Type B pancreatic cell (in vitro differentiated cells): ENCODE results near the gene MICAL3. TPM values are rescaled to one million over a fixed set of nuclear protein-coding genes. Genes with fewer than 3 reads are reported as not detected.
A peak's percentile ranks its signal among the peaks of the same experiment; 100 is the strongest.
"Not testable (repeated sequence)": the region's sequence is repeated elsewhere in the genome, so short reads cannot be mapped to it uniquely, and the experiment has no call there.

Experiments
- DNase-seq: peaks from one replicate; pipeline ENCODE4 v3.0.0; 2021; ENCODE audit warnings: mixed read lengths; ENCODE audit not compliant: unreplicated experiment; ENCODE audit errors: extremely low spot score
- H3K27ac Mint-ChIP-seq: 2 replicates; pipeline ENCODE4 v1.8.0; 2021; ENCODE audit warnings: mild to moderate bottlenecking, mixed read lengths
- H3K27me3 Mint-ChIP-seq: 2 replicates; pipeline ENCODE4 v1.8.0; 2021; ENCODE audit warnings: mixed read lengths
- H3K36me3 Mint-ChIP-seq: 2 replicates; pipeline ENCODE4 v1.8.0; 2021; ENCODE audit warnings: mixed read lengths
- H3K4me1 Mint-ChIP-seq: one replicate; pipeline ENCODE4 v1.8.0; 2021; ENCODE audit warnings: mixed read lengths; ENCODE audit not compliant: unreplicated experiment
- H3K4me3 Mint-ChIP-seq: 2 replicates; pipeline ENCODE4 v1.8.0; 2021; ENCODE audit warnings: mild to moderate bottlenecking, mixed read lengths
- H3K9me3 Mint-ChIP-seq: 2 replicates; pipeline ENCODE4 v1.8.0; 2021; ENCODE audit warnings: mixed read lengths
- CTCF ChIP-seq: fragments of 200-600 bp; sonication (generic); conservative IDR thresholded peaks from 2 replicates; pipeline ENCODE4 v1.5.0; 2021; ENCODE audit warnings: antibody characterized with exemption, mild to moderate bottlenecking
- total RNA-seq: library from RNA; stranded (reverse); gene quantifications from 2 replicates; pipeline ENCODE4 v1.2.1, GENCODE V29; 2021; ENCODE audit warnings: low replicate concordance

Gene MICAL3
- total RNA-seq, 1 donor from 2014 or later = 56.4 TPM

GRCh38 chr22:18000441-18001039, 23.8 kb downstream of the MICAL3 start:
- no peak for DNase-seq
- TF ChIP-seq CTCF = no peak
- Mint-ChIP-seq H3K4me1 (peaks cover 24% of the 10 kb centered on the region), H3K27ac (peak overlapping the region; percentile 76), H3K27me3 (no peaks in the 10 kb centered on the region), H3K36me3 (peaks cover 5% of the 10 kb centered on the region), H3K4me3 (peak overlapping the region; percentile 84), H3K9me3 (no peaks in the 10 kb centered on the region)

- peaks cover 5% of the 10 kb centered on the region for H3K36me3 Mint-ChIP-seq
- no peaks in the 10 kb centered on the region for H3K27me3 Mint-ChIP-seq
- H3K4me1 Mint-ChIP-seq = peaks cover 24% of the 10 kb centered on the region
- no peak for DNase-seq
- peak overlapping the region; percentile 76 for H3K27ac Mint-ChIP-seq
- peak overlapping the region; percentile 84 for H3K4me3 Mint-ChIP-seq
- no peaks in the 10 kb centered on the region for H3K9me3 Mint-ChIP-seq
- no peak for TF ChIP-seq CTCF
These were observed 24.5 kb downstream of the MICAL3 start for GRCh38 chr22:17999851-18000250.

GRCh38 chr22:17998913-17999312, 25.4 kb downstream of the MICAL3 start:
- no peak for DNase-seq
- peaks cover 24% of the 10 kb centered on the region for H3K4me1 Mint-ChIP-seq
- no peaks in the 10 kb centered on the region for H3K9me3 Mint-ChIP-seq
- H3K27me3 Mint-ChIP-seq = no peaks in the 10 kb centered on the region
- no peak overlapping the region for H3K27ac Mint-ChIP-seq
- TF ChIP-seq CTCF = no peak
- H3K4me3 Mint-ChIP-seq = peak overlapping the region; percentile 84
- H3K36me3 Mint-ChIP-seq = peaks cover 5% of the 10 kb centered on the region

- no peaks in the 10 kb centered on the region for H3K9me3 Mint-ChIP-seq
- peaks cover 5% of the 10 kb centered on the region for H3K36me3 Mint-ChIP-seq
- no peak overlapping the region for H3K4me3 Mint-ChIP-seq
- H3K27me3 Mint-ChIP-seq = no peaks in the 10 kb centered on the region
- DNase-seq = no peak
- TF ChIP-seq CTCF = no peak
- peak overlapping the region; percentile 48 for H3K27ac Mint-ChIP-seq
- H3K4me1 Mint-ChIP-seq = peaks cover 28% of the 10 kb centered on the region
These were observed 26.9 kb downstream of the MICAL3 start for GRCh38 chr22:17997456-17997855.

- not testable (repeated sequence) for H3K4me3 Mint-ChIP-seq, H3K27ac Mint-ChIP-seq, H3K27me3 Mint-ChIP-seq, DNase-seq, H3K36me3 Mint-ChIP-seq, H3K9me3 Mint-ChIP-seq
- peaks cover 31% of the 10 kb centered on the region for H3K4me1 Mint-ChIP-seq
These were observed 29.1 kb downstream of the MICAL3 start for GRCh38 chr22:17995256-17995655.

- DNase-seq = no peak
- Mint-ChIP-seq H3K27me3 (no peaks in the 10 kb centered on the region), H3K4me3 (no peak overlapping the region), H3K4me1 (peaks cover 28% of the 10 kb centered on the region), H3K36me3 (no peaks in the 10 kb centered on the region), H3K27ac (no peak overlapping the region), H3K9me3 (no peaks in the 10 kb centered on the region)
- TF ChIP-seq CTCF = no peak
These were observed 29.8 kb downstream of the MICAL3 start for GRCh38 chr22:17994424-17995108.

- H3K4me1 Mint-ChIP-seq = peaks cover 31% of the 10 kb centered on the region
- DNase-seq, H3K27ac Mint-ChIP-seq, H3K9me3 Mint-ChIP-seq, H3K4me3 Mint-ChIP-seq, H3K36me3 Mint-ChIP-seq, H3K27me3 Mint-ChIP-seq: not testable (repeated sequence)
These were observed 31.4 kb downstream of the MICAL3 start for GRCh38 chr22:17992976-17993375.

GRCh38 chr22:17991992-17992391, 32.4 kb downstream of the MICAL3 start:
- not testable (repeated sequence) for H3K36me3 Mint-ChIP-seq, H3K27ac Mint-ChIP-seq, H3K4me3 Mint-ChIP-seq, DNase-seq, H3K27me3 Mint-ChIP-seq, H3K9me3 Mint-ChIP-seq
- peaks cover 24% of the 10 kb centered on the region for H3K4me1 Mint-ChIP-seq
